H1 (cell line): ENCODE data around the gene ELL. TPM values are rescaled to one million over a fixed set of nuclear protein-coding genes. Genes with fewer than 3 reads are reported as not detected.

ENCODE experiments used
- CTCF ChIA-PET: fragments of 300-600 bp; sonication (Branson Sonifier 250); formaldehyde crosslinking; loops from one replicate; lab custom pipeline; 2021; ENCODE audit not compliant: partially characterized antibody; lab: Charles Lee
- POLR2A ChIA-PET: fragments of 300-600 bp; sonication (Branson Sonifier 250); formaldehyde crosslinking; loops from one replicate; lab custom pipeline; 2021; ENCODE audit warnings: inconsistent platforms; ENCODE audit not compliant: partially characterized antibody; lab: Charles Lee
- DNase-seq, 2 experiments: peaks; one replicate each; pipeline versions ENCODE4 v3.0.0 to v3.0.0-alpha.2; 2010 to 2022; ENCODE audit warnings: low spot score in 2 of 2, low read depth in 1 of 2, mixed read lengths in 1 of 2
- FAIRE-seq: peaks from 2 replicates; lab custom pipeline; 2011; peaks lifted over from hg19 to GRCh38; lab: Jason Lieb, UNC
- H2AFZ ChIP-seq: 2 replicates; pipeline ENCODE4 v1.8.1; 2012; ENCODE audit warnings: low read length, inconsistent platforms
- H2AK5ac ChIP-seq: 2 replicates; pipeline ENCODE4 v1.6.1; 2013; ENCODE audit warnings: low read depth, low read length
- H2BK120ac ChIP-seq: replicated peaks from 2 replicates; pipeline ENCODE3; 2013; ENCODE audit warnings: low read depth, low read length, inconsistent platforms
- H2BK12ac ChIP-seq: 2 replicates; pipeline ENCODE4 v1.6.1; 2013; ENCODE audit warnings: low read depth, low read length
- H2BK15ac ChIP-seq: 2 replicates; pipeline ENCODE4 v1.6.1; 2013; ENCODE audit warnings: low read length
- H2BK20ac ChIP-seq: 2 replicates; pipeline ENCODE4 v1.6.1; 2013; ENCODE audit warnings: low read length
- H2BK5ac ChIP-seq: 2 replicates; pipeline ENCODE4 v1.6.1; 2013; ENCODE audit warnings: low read depth, low read length
- H3K14ac ChIP-seq: 2 replicates; pipeline ENCODE4 v1.6.1; 2013; ENCODE audit warnings: inconsistent platforms; ENCODE audit not compliant: insufficient read length
- H3K18ac ChIP-seq: 2 replicates; pipeline ENCODE4 v1.6.1; 2013; ENCODE audit warnings: low read length; ENCODE audit errors: extremely low read depth
- H3K23ac ChIP-seq: 2 replicates; pipeline ENCODE4 v1.6.1; 2013; ENCODE audit warnings: inconsistent platforms; ENCODE audit not compliant: insufficient read length
- H3K23me2 ChIP-seq: 2 replicates; pipeline ENCODE4 v1.6.1; 2013; ENCODE audit warnings: low read depth, low read length
- H3K27ac ChIP-seq: 2 replicates; pipeline ENCODE4 v1.6.1; 2011; ENCODE audit warnings: low read depth, low read length, inconsistent platforms
- H3K27me3 ChIP-seq, 4 experiments: replicated peaks in 1 of 4; 1 replicate in 1 of 4; 2 replicates in 3 of 4; pipeline versions ENCODE4 v1.6.1 to v1.8.1; 2011 to 2013; ENCODE audit warnings: low read length in 3 of 4, mild to moderate bottlenecking in 3 of 4, inconsistent platforms in 2 of 4, mixed read lengths in 2 of 4, moderate library complexity in 1 of 4; ENCODE audit not compliant: control insufficient read depth in 3 of 4, insufficient read depth in 3 of 4; ENCODE audit errors: extremely low read depth in 1 of 4
- H3K36me3 ChIP-seq, 4 experiments: 2 replicates each; pipeline versions ENCODE4 v1.6.1 to v1.8.1; 2011 to 2013; ENCODE audit warnings: mild to moderate bottlenecking in 4 of 4, low read length in 3 of 4, moderate library complexity in 2 of 4, control low read depth in 1 of 4, inconsistent platforms in 1 of 4; ENCODE audit not compliant: insufficient read depth in 4 of 4, control insufficient read depth in 2 of 4
- H3K4ac ChIP-seq: replicated peaks from 2 replicates; pipeline ENCODE3; 2013; ENCODE audit warnings: low read length, low read depth, mixed read lengths, inconsistent platforms; ENCODE audit not compliant: insufficient read length
- H3K4me1 ChIP-seq, 4 experiments: replicated peaks in 1 of 4; 1 replicate in 1 of 4; 2 replicates in 3 of 4; pipeline versions ENCODE4 v1.6.1 to v1.8.1; 2011 to 2013; ENCODE audit warnings: low read length in 3 of 4, inconsistent platforms in 2 of 4, mixed read lengths in 1 of 4; ENCODE audit not compliant: insufficient read depth in 4 of 4, control insufficient read depth in 3 of 4
- H3K4me2 ChIP-seq, 2 experiments: 2 replicates each; pipeline versions ENCODE4 v1.6.1 to v1.8.1; 2011 to 2013; ENCODE audit warnings: low read depth in 2 of 2, low read length in 2 of 2, control low read depth in 1 of 2, inconsistent platforms in 1 of 2, mild to moderate bottlenecking in 1 of 2; ENCODE audit not compliant: insufficient read depth in 1 of 2
- H3K4me3 ChIP-seq, 4 experiments: fragments of 200-600, 300-600 bp in 1 of 4; sonication (generic), shearing (Covaris generic), sonication (Bioruptor Twin) in 1 of 4; 2 replicates each; pipeline versions ENCODE4 v1.5.1 to v1.8.1; 2011 to 2016; ENCODE audit warnings: low read length in 4 of 4, low read depth in 3 of 4, control low read depth in 2 of 4, inconsistent platforms in 2 of 4, mild to moderate bottlenecking in 2 of 4, mixed read lengths in 1 of 4, moderate library complexity in 1 of 4; ENCODE audit not compliant: insufficient read depth in 2 of 4; ENCODE audit errors: extremely low read depth in 1 of 4
- H3K56ac ChIP-seq: replicated peaks from 2 replicates; pipeline ENCODE3; 2013; ENCODE audit warnings: low read depth, mild to moderate bottlenecking, mixed read lengths, low read length, inconsistent platforms; ENCODE audit not compliant: insufficient read length
- H3K79me1 ChIP-seq: 2 replicates; pipeline ENCODE4 v1.6.1; 2013; ENCODE audit warnings: low read depth, low read length, control low read depth
- H3K79me2 ChIP-seq, 2 experiments: 2 replicates each; pipeline versions ENCODE4 v1.6.1 to v1.8.1; 2012 to 2013; ENCODE audit warnings: low read length in 2 of 2, mild to moderate bottlenecking in 2 of 2, inconsistent platforms in 1 of 2; ENCODE audit not compliant: insufficient read depth in 2 of 2, control insufficient read depth in 1 of 2
- H3K9ac ChIP-seq, 4 experiments: replicated peaks in 1 of 4; 1 replicate in 1 of 4; 2 replicates in 3 of 4; pipeline versions ENCODE4 v1.6.1 to v1.8.1; 2011 to 2013; ENCODE audit warnings: low read depth in 3 of 4, low read length in 3 of 4, control low read depth in 2 of 4, mild to moderate bottlenecking in 2 of 4, moderate library complexity in 2 of 4, inconsistent platforms in 1 of 4; ENCODE audit errors: extremely low read depth in 1 of 4
- H3K9me3 ChIP-seq, 2 experiments: 2 replicates each; pipeline versions ENCODE4 v1.6.1 to v1.8.1; 2012 to 2013; ENCODE audit warnings: mild to moderate bottlenecking in 2 of 2, moderate library complexity in 2 of 2, control low read depth in 1 of 2, inconsistent platforms in 1 of 2, low read depth in 1 of 2, low read length in 1 of 2, mixed read lengths in 1 of 2; ENCODE audit not compliant: insufficient read depth in 2 of 2
- H4K20me1 ChIP-seq, 2 experiments: replicated peaks in 1 of 2; 2 replicates each; pipeline versions ENCODE3 to v1.8.1; 2011 to 2013; ENCODE audit warnings: inconsistent platforms in 2 of 2, low read length in 2 of 2, mild to moderate bottlenecking in 1 of 2; ENCODE audit not compliant: insufficient read depth in 2 of 2, control insufficient read depth in 1 of 2
- H4K5ac ChIP-seq: 2 replicates; pipeline ENCODE4 v1.6.1; 2013; ENCODE audit warnings: low read length, low read depth, mixed read lengths, inconsistent platforms; ENCODE audit not compliant: insufficient read length
- H4K8ac ChIP-seq: 2 replicates; pipeline ENCODE4 v1.8.0; 2013; ENCODE audit warnings: mild to moderate bottlenecking, moderate library complexity, low read length, inconsistent platforms; ENCODE audit not compliant: insufficient read depth; ENCODE audit errors: extremely low read depth
- H4K91ac ChIP-seq: replicated peaks from 2 replicates; pipeline ENCODE3; 2013; ENCODE audit warnings: low read length, mixed read lengths, inconsistent platforms; ENCODE audit not compliant: insufficient read length
- BACH1 ChIP-seq: IDR thresholded peaks from 2 replicates; pipeline ENCODE4 v1.6.1; 2012; ENCODE audit warnings: low read length, improper control_type of control experiment
- EP300 ChIP-seq, 2 experiments: IDR thresholded peaks; 1 replicate in 1 of 2; 2 replicates in 1 of 2; pipeline ENCODE4 v1.6.1; 2011 to 2012; ENCODE audit warnings: low read depth in 2 of 2, low read length in 2 of 2, mild to moderate bottlenecking in 2 of 2, borderline replicate concordance in 1 of 2, inconsistent platforms in 1 of 2, moderate library complexity in 1 of 2
- KDM1A ChIP-seq: fragments of 200-600, 300-600 bp; sonication (generic); IDR thresholded peaks from 2 replicates; pipeline ENCODE4 v1.7.1; 2016; ENCODE audit warnings: mild to moderate bottlenecking, low read length, borderline replicate concordance
- RFX5 ChIP-seq: IDR thresholded peaks from 2 replicates; pipeline ENCODE4 v1.6.1; 2011; ENCODE audit warnings: low read depth, low read length, improper control_type of control experiment, borderline replicate concordance
- TAF7 ChIP-seq: optimal IDR thresholded peaks from 2 replicates; pipeline ENCODE3; 2011; ENCODE audit warnings: low read depth, mild to moderate bottlenecking, inconsistent platforms, low read length, moderate library complexity, borderline replicate concordance
- ZNF274 ChIP-seq: IDR thresholded peaks from 2 replicates; pipeline ENCODE4 v1.7.0; 2012; ENCODE audit warnings: low read length, borderline replicate concordance; ENCODE audit errors: extremely low read depth
- WGBS, 2 experiments: shearing (Covaris generic) in 1 of 2; methylation state at CpG; one replicate each; pipeline versions ENCODE4 v1.1.6 to v1.1.7; 2013 to 2015; ENCODE audit warnings: low lambda C conversion rate in 2 of 2, mixed read lengths in 2 of 2, inconsistent platforms in 1 of 2, low coverage in 1 of 2, missing lambda C conversion rate in 1 of 2; ENCODE audit not compliant: insufficient replicate concordance in 2 of 2, insufficient coverage in 1 of 2, insufficient read length in 1 of 2; ENCODE audit errors: extremely low coverage in 1 of 2, missing lambda C conversion rate in 1 of 2; 5-methylcytosine and 5-hydroxymethylcytosine counted together
- polyA plus RNA-seq, 7 experiments: library from polyadenylated mRNA; depleted of rRNA in 3 of 7; stranded (reverse) in 5 of 7; unstranded in 2 of 7; fragments of >200 nt in 5 of 7; fragments of 200-250 nt in 2 of 7; gene quantifications; 1 replicate in 5 of 7; 2 replicates in 1 of 7; 4 replicates in 1 of 7; pipeline versions ENCODE4 v1.2.1 to v1.2.3, GENCODE V29; 2011 to 2013; ENCODE audit warnings: missing spikeins in 2 of 7, mixed read lengths in 2 of 7
- total RNA-seq: library from RNA; stranded (reverse); fragmentation: NEBNext Ultra II Directional; extraction: Animal tissue kit (Norgen Biotek cat#: 25700); gene quantifications from 2 replicates; pipeline ENCODE4 v1.2.1, GENCODE V29; 2021
- TF ChIP-seq, protein P1 (sequence below): IDR thresholded peaks from 2 replicates; pipeline ENCODE4 v1.6.1; 2012; ENCODE audit warnings: low read length, inconsistent platforms

The ELL gene
- total and polyA plus RNA-seq, 2 of the 8 experiments (the other 6 are each of a cell fraction or from before 2014, with no cell fraction given): 5.2 to 10.5 TPM

DNA sequence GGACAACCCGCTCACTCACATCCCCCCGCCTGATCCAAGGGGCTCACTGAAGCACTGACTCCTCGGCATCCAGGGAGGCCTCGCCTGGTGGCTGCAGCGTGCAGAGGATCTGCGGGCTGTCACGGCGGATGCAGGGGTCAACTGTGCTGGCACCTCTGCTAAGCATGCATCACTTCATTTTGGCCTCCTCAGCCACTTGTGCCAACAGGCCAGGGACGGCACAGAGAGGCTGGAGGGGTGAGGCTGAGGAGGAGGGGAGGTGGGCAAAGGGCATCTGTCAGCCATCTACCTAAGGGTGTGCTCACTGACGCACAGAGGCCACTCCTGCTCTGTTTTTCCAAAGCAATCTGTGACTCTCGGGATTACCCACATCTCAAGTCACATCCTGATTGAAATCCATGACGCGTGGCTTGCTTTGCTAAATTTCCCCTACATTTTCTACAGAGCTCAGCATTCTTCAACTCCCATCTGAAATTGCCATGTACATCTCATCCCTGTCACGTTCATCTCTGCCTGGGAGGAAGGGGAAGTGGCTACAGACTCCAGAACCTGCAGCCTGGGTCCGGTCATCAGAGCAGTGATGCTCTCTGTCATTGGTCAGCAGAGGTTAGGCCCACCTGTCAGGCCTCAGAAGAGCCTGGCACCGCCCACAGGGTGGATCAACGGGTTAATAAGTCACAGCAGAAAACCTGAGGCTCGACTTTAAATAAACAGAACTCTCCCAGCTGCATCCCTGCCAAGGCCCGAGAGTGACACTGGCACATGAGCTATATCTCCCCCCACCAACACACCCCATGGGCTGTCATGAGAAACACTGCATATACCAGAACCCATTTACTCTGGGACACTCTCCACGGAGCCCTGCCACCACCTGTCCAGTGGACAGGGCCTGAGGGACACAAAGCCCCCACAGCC, 17.6 kb downstream of the ELL start:
- H2BK5ac ChIP-seq: peak overlapping the region; percentile 26; the same call in 1 of the 2 replicates
- H3K23ac ChIP-seq: no peak overlapping the region
- DNase-seq: no peak
- H3K4me1 ChIP-seq: no peaks in the 10 kb centered on the region; a peak in 1 of 7 replicates
- H2AK5ac ChIP-seq: no peak overlapping the region
- ChIA-PET POLR2A (interaction anchor here (0.7 to 1.3 kb wide), 3 partner anchors 10 to 341 kb away, joined by 3 read pairs; no protein-coding TSS in a partner anchor), CTCF (interaction anchor here (0.6 to 32.9 kb wide), 12 partner anchors 13 to 249 kb away, joined by 3 to 458 read pairs (median 4); partner anchors contain the start of gene FKBP8)
- no peak overlapping the region for H2AFZ ChIP-seq
- no peak overlapping the region for H2BK120ac ChIP-seq
- no peak overlapping the region for H3K9ac ChIP-seq
- no peak overlapping the region for H4K5ac ChIP-seq
- no peak for FAIRE-seq
- H3K27ac ChIP-seq: no peak overlapping the region
- H3K4me3 ChIP-seq: no peak overlapping the region
- no peak overlapping the region for H2BK15ac ChIP-seq
- H4K8ac ChIP-seq: no peak overlapping the region; the same call in 1 of the 2 replicates
- TF ChIP-seq KDM1A: no peak
- TF ChIP-seq, protein P1, sequence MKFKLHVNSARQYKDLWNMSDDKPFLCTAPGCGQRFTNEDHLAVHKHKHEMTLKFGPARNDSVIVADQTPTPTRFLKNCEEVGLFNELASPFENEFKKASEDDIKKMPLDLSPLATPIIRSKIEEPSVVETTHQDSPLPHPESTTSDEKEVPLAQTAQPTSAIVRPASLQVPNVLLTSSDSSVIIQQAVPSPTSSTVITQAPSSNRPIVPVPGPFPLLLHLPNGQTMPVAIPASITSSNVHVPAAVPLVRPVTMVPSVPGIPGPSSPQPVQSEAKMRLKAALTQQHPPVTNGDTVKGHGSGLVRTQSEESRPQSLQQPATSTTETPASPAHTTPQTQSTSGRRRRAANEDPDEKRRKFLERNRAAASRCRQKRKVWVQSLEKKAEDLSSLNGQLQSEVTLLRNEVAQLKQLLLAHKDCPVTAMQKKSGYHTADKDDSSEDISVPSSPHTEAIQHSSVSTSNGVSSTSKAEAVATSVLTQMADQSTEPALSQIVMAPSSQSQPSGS: no peak
- TF ChIP-seq EP300 (IDR thresholded peaks at IDR 0.05; ENCODE audit: borderline replicate concordance in 1 of 2, low read depth in 2 of 2, low read length in 2 of 2): no peak
- no peak for TF ChIP-seq RFX5
- TF ChIP-seq BACH1: no peak
- no peak for TF ChIP-seq ZNF274
- TF ChIP-seq TAF7: no peak
- peaks cover 27% of the 10 kb centered on the region for H3K79me1 ChIP-seq
- H3K14ac ChIP-seq: no peak overlapping the region
- WGBS, 2 experiments: 84% methylated on average over 20 of the region's 20 CpGs; no CpG with 5 or more reads in 1 of the 2 experiments
- no peaks in the 10 kb centered on the region for H3K27me3 ChIP-seq
- H3K56ac ChIP-seq: no peak overlapping the region
- H3K23me2 ChIP-seq: no peaks in the 10 kb centered on the region
- no peak overlapping the region for H3K18ac ChIP-seq
- H3K9me3 ChIP-seq: no peaks in the 10 kb centered on the region
- peaks cover 14 to 53% of the 10 kb centered on the region in 2 experiments for H4K20me1 ChIP-seq
- peaks cover 0 to 63% of the 10 kb centered on the region in 2 experiments; a peak in 3 of 4 replicates for H3K79me2 ChIP-seq
- H4K91ac ChIP-seq: no peak overlapping the region
- no peak overlapping the region for H3K4me2 ChIP-seq
- H3K36me3 ChIP-seq: no peaks in the 10 kb centered on the region
- no peak overlapping the region for H2BK20ac ChIP-seq
- H2BK12ac ChIP-seq: no peak overlapping the region
- H3K4ac ChIP-seq: no peak overlapping the region
